H9 (cell line): ENCODE data around the gene GNB1L. TPM values are rescaled to one million over a fixed set of nuclear protein-coding genes. Genes with fewer than 3 reads are reported as not detected.

Experiments
- DNase-seq: peaks from one replicate; pipeline ENCODE4 v3.0.0-alpha.2; 2017
- H2AFZ ChIP-seq: one replicate; pipeline ENCODE4 v1.6.1; 2013; ENCODE audit warnings: mild to moderate bottlenecking, low read length, control low read depth, moderate library complexity
- H2AK5ac ChIP-seq: 2 replicates; pipeline ENCODE4 v1.6.1; 2013; ENCODE audit warnings: low read length, control low read depth, mixed read lengths; ENCODE audit not compliant: insufficient read length
- H2BK120ac ChIP-seq: one replicate; pipeline ENCODE4 v1.6.1; 2013; ENCODE audit warnings: low read depth, mild to moderate bottlenecking, low read length, control low read depth, inconsistent platforms; ENCODE audit not compliant: poor library complexity, severe bottlenecking
- H2BK12ac ChIP-seq: 2 replicates; pipeline ENCODE4 v1.6.1; 2013; ENCODE audit warnings: low read length, control low read depth, mixed read lengths, low read depth; ENCODE audit not compliant: insufficient read length
- H2BK15ac ChIP-seq: 2 replicates; pipeline ENCODE4 v1.6.1; 2013; ENCODE audit warnings: low read depth, low read length, control low read depth
- H2BK20ac ChIP-seq: one replicate; pipeline ENCODE4 v1.6.1; 2013; ENCODE audit warnings: low read depth, mild to moderate bottlenecking, low read length, control low read depth, inconsistent platforms; ENCODE audit not compliant: poor library complexity, severe bottlenecking
- H2BK5ac ChIP-seq: 2 replicates; pipeline ENCODE4 v1.6.1; 2013; ENCODE audit warnings: low read length, control low read depth, mixed read lengths; ENCODE audit not compliant: insufficient read length
- H3K14ac ChIP-seq: 2 replicates; pipeline ENCODE4 v1.6.1; 2013; ENCODE audit warnings: low read length, control low read depth; ENCODE audit not compliant: insufficient read depth
- H3K18ac ChIP-seq: 2 replicates; pipeline ENCODE4 v1.6.1; 2013; ENCODE audit warnings: low read depth, mild to moderate bottlenecking, mixed read lengths, low read length, control low read depth; ENCODE audit not compliant: insufficient read length
- H3K23ac ChIP-seq: 2 replicates; pipeline ENCODE4 v1.6.1; 2013; ENCODE audit warnings: low read length, control low read depth, mixed read lengths, low read depth; ENCODE audit not compliant: insufficient read length
- H3K23me2 ChIP-seq: 2 replicates; pipeline ENCODE4 v1.6.1; 2013; ENCODE audit warnings: low read depth, mild to moderate bottlenecking, mixed read lengths, low read length, control low read depth; ENCODE audit not compliant: insufficient read length, poor library complexity, severe bottlenecking
- H3K27ac ChIP-seq: 2 replicates; pipeline ENCODE4 v1.5.1; 2013; ENCODE audit warnings: low read length, control low read depth, mixed read lengths, low read depth; ENCODE audit not compliant: insufficient read length
- H3K27me3 ChIP-seq: 2 replicates; pipeline ENCODE4 v1.6.1; 2013; ENCODE audit warnings: low read length, control low read depth, inconsistent platforms; ENCODE audit not compliant: insufficient read depth
- H3K4ac ChIP-seq: 2 replicates; pipeline ENCODE4 v1.6.1; 2013; ENCODE audit warnings: low read depth, mild to moderate bottlenecking, control low read depth, inconsistent platforms, low read length, moderate library complexity
- H3K4me1 ChIP-seq: 2 replicates; pipeline ENCODE4 v1.6.1; 2013; ENCODE audit warnings: low read length, control low read depth, inconsistent platforms; ENCODE audit not compliant: insufficient read depth
- H3K4me2 ChIP-seq: 2 replicates; pipeline ENCODE4 v1.6.1; 2013; ENCODE audit warnings: low read length, control low read depth, mixed read lengths; ENCODE audit not compliant: insufficient read length, insufficient read depth
- H3K56ac ChIP-seq: 2 replicates; pipeline ENCODE4 v1.6.1; 2013; ENCODE audit warnings: low read depth, mild to moderate bottlenecking, mixed read lengths, low read length, control low read depth; ENCODE audit not compliant: insufficient read length
- H3K79me1 ChIP-seq: 2 replicates; pipeline ENCODE4 v1.6.1; 2013; ENCODE audit warnings: low read depth, mild to moderate bottlenecking, moderate library complexity, low read length, control low read depth, inconsistent platforms; ENCODE audit not compliant: insufficient read depth, poor library complexity, severe bottlenecking
- H3K79me2 ChIP-seq: 2 replicates; pipeline ENCODE4 v1.6.1; 2013; ENCODE audit warnings: low read length, control low read depth, inconsistent platforms; ENCODE audit not compliant: insufficient read depth
- H3K9ac ChIP-seq: 2 replicates; pipeline ENCODE4 v1.6.1; 2013; ENCODE audit warnings: low read length, control low read depth, mixed read lengths; ENCODE audit not compliant: insufficient read length; ENCODE audit errors: extremely low read depth
- H3K9me3 ChIP-seq: one replicate; pipeline ENCODE4 v1.6.1; 2013; ENCODE audit warnings: low read depth, low read length, inconsistent platforms; ENCODE audit not compliant: control insufficient read depth
- H3T11ph ChIP-seq: one replicate; pipeline ENCODE4 v1.6.1; 2013; ENCODE audit warnings: mild to moderate bottlenecking, low read length, control low read depth, inconsistent platforms
- H4K20me1 ChIP-seq: one replicate; pipeline ENCODE4 v1.6.1; 2013; ENCODE audit not compliant: control insufficient read depth, insufficient read length, insufficient read depth
- H4K5ac ChIP-seq: 2 replicates; pipeline ENCODE4 v1.6.1; 2013; ENCODE audit warnings: low read depth, mild to moderate bottlenecking, mixed read lengths, low read length, control low read depth; ENCODE audit not compliant: insufficient read length
- H4K8ac ChIP-seq: replicated peaks from 2 replicates; pipeline ENCODE4 v1.6.1; 2013; ENCODE audit warnings: low read length, control low read depth, mixed read lengths, low read depth; ENCODE audit not compliant: insufficient read length
- H4K91ac ChIP-seq: 2 replicates; pipeline ENCODE4 v1.6.1; 2013; ENCODE audit warnings: low read depth, mild to moderate bottlenecking, moderate library complexity, mixed read lengths, low read length, control low read depth; ENCODE audit not compliant: insufficient read length
- H3K27ac Mint-ChIP-seq, 3 experiments: 2 replicates in 2 of 3; 3 replicates in 1 of 3; pipeline ENCODE4 v1.8.0; 2020 to 2021; ENCODE audit warnings: mixed read lengths in 3 of 3, mild to moderate bottlenecking in 1 of 3, moderate library complexity in 1 of 3
- H3K27me3 Mint-ChIP-seq: 2 replicates; pipeline ENCODE4 v1.8.0; 2021; ENCODE audit warnings: low read depth, mild to moderate bottlenecking, moderate library complexity, mixed read lengths
- H3K36me3 Mint-ChIP-seq, 3 experiments: 2 replicates in 2 of 3; 3 replicates in 1 of 3; pipeline ENCODE4 v1.8.0; 2020 to 2021; ENCODE audit warnings: low read depth in 3 of 3, mixed read lengths in 3 of 3; ENCODE audit not compliant: insufficient read depth in 1 of 3
- H3K4me1 Mint-ChIP-seq, 2 experiments: 2 replicates each; pipeline ENCODE4 v1.8.0; 2020; ENCODE audit warnings: mixed read lengths in 2 of 2
- H3K4me3 Mint-ChIP-seq, 2 experiments: 2 replicates in 1 of 2; 3 replicates in 1 of 2; pipeline ENCODE4 v1.8.0; 2020 to 2021; ENCODE audit warnings: mild to moderate bottlenecking in 2 of 2, mixed read lengths in 2 of 2, moderate library complexity in 1 of 2
- H3K9me3 Mint-ChIP-seq, 2 experiments: 2 replicates in 1 of 2; 3 replicates in 1 of 2; pipeline ENCODE4 v1.8.0; 2020; ENCODE audit warnings: mild to moderate bottlenecking in 2 of 2, mixed read lengths in 2 of 2, moderate library complexity in 1 of 2
- WGBS: extraction: QIAGEN DNeasy Blood & Tissue Kit; methylation state at CpG from one replicate; pipeline ENCODE4 v1.1.7; 2013; ENCODE audit warnings: missing lambda C conversion rate, low lambda C conversion rate, mixed read lengths; ENCODE audit not compliant: insufficient read length; ENCODE audit errors: extremely low coverage; 5-methylcytosine and 5-hydroxymethylcytosine counted together
- total RNA-seq: library from RNA; stranded (reverse); gene quantifications from 2 replicates; pipeline ENCODE4 v1.2.1, GENCODE V29; 2021
- TF ChIP-seq, protein P1 (sequence below): fragments of 200-600 bp; sonication (generic); conservative IDR thresholded peaks from 3 replicates; pipeline ENCODE4 v1.8.0; 2021; ENCODE audit warnings: antibody characterized with exemption, mild to moderate bottlenecking

Gene GNB1L
- total RNA-seq, 1 experiment from 2014 or later, result 22.4 TPM

- no peaks in the 10 kb centered on the region; the same call in 1 of the 2 replicates for H3K27me3 Mint-ChIP-seq
These were observed 64.8 kb downstream of the GNB1L start for GRCh38 chr22:19789828-19790227.

More at GRCh38 chr22:19789828-19790227, 64.8 kb downstream of the GNB1L start:
- Histone ChIP-seq H3K14ac (no peak overlapping the region), H2AFZ (no peak overlapping the region), H4K91ac (no peak overlapping the region), H4K8ac (no peak overlapping the region), H3K18ac (no peak overlapping the region), H3K9ac (no peak overlapping the region), H3K79me2 (no peaks in the 10 kb centered on the region), H3K4me1 (no peaks in the 10 kb centered on the region), H2BK20ac (no peak overlapping the region), H2BK12ac (no peak overlapping the region), H2BK15ac (no peak overlapping the region), H3K9me3 (no peaks in the 10 kb centered on the region), H3K4me2 (no peak overlapping the region), H4K20me1 (no peaks in the 10 kb centered on the region), H3K4ac (no peak overlapping the region), H2BK120ac (no peak overlapping the region), H2BK5ac (no peak overlapping the region), H4K5ac (no peak overlapping the region), H3K23me2 (no peaks in the 10 kb centered on the region), H3K27ac (no peak overlapping the region), H3K23ac (no peak overlapping the region), H3T11ph (no peak overlapping the region), H3K79me1 (no peaks in the 10 kb centered on the region), H2AK5ac (no peak overlapping the region), H3K56ac (no peak overlapping the region), H3K27me3 (no peaks in the 10 kb centered on the region)
- Mint-ChIP-seq H3K4me1 (no peaks in the 10 kb centered on the region), H3K36me3 (peaks cover 0 to 3% (median 0%) of the 10 kb centered on the region in 3 experiments; a peak in 4 of 7 replicates), H3K4me3 (no peak overlapping the region), H3K9me3 (no peaks in the 10 kb centered on the region; a peak in 2 of 5 replicates), H3K27ac (no peak overlapping the region)
- WGBS, result no CpG with 5 or more reads among the region's 6 CpGs
- TF ChIP-seq, protein P1, sequence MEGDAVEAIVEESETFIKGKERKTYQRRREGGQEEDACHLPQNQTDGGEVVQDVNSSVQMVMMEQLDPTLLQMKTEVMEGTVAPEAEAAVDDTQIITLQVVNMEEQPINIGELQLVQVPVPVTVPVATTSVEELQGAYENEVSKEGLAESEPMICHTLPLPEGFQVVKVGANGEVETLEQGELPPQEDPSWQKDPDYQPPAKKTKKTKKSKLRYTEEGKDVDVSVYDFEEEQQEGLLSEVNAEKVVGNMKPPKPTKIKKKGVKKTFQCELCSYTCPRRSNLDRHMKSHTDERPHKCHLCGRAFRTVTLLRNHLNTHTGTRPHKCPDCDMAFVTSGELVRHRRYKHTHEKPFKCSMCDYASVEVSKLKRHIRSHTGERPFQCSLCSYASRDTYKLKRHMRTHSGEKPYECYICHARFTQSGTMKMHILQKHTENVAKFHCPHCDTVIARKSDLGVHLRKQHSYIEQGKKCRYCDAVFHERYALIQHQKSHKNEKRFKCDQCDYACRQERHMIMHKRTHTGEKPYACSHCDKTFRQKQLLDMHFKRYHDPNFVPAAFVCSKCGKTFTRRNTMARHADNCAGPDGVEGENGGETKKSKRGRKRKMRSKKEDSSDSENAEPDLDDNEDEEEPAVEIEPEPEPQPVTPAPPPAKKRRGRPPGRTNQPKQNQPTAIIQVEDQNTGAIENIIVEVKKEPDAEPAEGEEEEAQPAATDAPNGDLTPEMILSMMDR, result no peak
- DNase-seq, result no peak
